ENCODE measurements around the gene GIT2.
"Not testable (repeated sequence)": the region's sequence is repeated elsewhere in the genome, so short reads cannot be mapped to it uniquely, and the experiment has no call there.

GIT2 gene

DNA sequence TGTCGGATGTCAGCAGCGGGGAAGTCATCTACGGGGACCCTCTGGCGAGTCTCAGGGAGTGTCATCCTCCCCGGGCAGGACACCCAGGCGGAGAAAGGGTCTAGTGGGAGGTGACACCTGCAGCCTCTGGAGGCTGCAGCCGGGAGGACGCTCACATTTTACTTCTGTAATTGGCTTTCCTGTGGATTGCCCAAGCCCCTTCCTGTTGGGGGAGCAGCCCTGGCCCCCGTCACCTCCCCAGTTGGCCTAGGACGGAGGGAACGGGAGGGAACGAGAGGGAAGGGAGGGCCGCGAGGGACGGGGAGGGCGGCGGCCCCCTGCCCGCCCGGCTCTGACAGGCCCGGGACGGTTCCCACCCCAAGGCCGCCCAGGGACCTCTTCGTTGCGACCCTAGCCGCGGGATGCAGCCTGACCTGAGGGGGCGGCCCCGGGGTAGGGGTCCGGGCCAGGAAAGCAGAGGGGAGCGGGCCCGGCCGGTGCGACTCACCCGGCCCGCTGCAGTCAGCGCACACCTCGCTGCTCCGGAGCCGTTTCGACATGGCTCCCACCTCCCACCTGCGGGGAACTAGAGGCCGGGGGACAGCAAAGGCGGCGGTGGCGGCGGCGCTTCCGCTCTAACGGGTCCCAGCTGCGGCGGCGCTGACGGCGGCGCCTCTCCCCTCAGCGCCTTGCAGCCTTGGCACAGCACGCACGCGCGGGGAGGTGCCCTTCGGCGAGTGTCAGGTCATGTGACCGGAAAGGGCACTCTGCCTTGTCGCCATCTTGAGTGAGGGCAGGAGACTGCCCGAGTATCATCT, at the start of gene GIT2:
Gene GIT2 (minus strand): TSS at position 683 of the 797 bp plus-strand sequence. CDS start 144 bp downstream, at position 539.
- peak; percentile 92 for DNase-seq

- DNase-seq: no peak
Observed at GRCh38 chr12:110042264-110042663, 46.1 kb upstream of the GIT2 start.

GRCh38 chr12:110039085-110039807, 43.1 kb upstream of the GIT2 start:
- peak; percentile 27 for DNase-seq

DNA sequence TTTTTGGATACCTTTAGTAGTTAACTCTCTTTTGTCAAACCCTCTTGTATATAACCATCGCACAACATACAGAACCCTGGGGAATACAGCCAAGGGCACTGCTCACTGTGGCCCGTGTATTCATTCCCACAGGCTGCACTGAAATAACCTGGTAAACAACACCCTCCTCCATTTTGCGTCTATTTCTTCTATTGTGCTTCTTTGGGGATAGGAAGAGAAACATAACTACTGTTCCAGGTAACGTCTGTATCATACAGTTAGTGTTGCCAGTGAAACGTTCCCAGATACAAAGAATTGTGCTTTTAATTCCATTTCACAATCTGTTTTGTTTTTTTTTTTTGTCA, 42.5 kb upstream of the GIT2 start:
- DNase-seq: no peak

- DNase-seq: no peak
Observed at GRCh38 chr12:110037315-110037714, 41.1 kb upstream of the GIT2 start.

DNA sequence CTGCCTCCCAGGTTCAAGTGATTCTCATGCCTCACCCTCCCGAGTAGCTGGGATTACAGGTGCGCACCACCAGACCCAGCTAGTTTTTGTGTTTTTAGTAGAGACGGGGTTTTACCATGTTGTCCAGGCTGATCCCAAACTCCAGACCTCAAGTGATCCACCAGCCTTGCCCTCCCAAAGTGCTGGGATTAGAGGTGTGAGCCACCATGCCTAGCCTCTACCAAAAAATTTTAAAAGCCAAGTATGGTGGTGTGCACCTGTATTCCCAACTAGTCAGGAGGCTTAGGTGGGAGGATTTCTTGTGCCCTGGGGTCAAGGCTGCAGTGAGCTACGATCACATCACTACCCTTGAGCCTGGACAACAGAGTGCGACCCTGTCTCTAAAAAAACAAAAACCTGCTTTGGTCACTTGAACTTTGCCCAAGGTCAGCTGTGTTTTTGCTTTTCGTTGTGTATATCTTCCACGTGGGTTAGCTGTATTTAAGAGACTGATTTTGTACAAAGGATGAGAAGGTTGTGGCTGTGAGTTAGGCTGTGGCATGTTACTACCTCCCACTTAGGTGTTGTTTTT, 39.5 kb upstream of the GIT2 start:
- no peak for DNase-seq

- no peak for DNase-seq
Observed at GRCh38 chr12:110033888-110034287, 37.7 kb upstream of the GIT2 start.

DNA sequence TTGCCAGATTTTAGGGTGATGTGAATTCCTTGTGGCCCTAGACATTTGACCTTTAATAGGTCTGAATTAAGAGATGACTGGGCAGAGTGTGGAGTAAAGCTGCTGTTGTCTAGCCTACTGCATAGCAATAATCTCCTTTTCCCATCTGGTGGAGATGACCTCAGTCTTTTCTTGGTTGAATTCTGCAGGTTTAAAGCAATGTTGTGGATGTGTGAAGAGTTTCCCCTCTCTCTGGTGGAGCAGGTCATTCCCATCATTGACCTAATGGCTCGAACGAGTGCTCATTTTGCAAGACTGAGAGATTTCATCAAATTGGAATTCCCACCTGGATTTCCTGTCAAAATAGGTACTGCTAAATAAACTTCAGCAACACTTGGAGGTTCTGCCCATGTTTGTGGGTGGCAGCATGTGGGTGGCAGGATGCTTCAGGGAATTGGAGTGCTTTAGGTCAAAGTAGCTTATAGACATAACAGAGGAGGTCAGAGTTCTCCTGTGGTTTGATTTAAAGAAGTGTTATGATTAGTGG, 33.2 kb upstream of the GIT2 start:
- DNase-seq: no peak

DNA sequence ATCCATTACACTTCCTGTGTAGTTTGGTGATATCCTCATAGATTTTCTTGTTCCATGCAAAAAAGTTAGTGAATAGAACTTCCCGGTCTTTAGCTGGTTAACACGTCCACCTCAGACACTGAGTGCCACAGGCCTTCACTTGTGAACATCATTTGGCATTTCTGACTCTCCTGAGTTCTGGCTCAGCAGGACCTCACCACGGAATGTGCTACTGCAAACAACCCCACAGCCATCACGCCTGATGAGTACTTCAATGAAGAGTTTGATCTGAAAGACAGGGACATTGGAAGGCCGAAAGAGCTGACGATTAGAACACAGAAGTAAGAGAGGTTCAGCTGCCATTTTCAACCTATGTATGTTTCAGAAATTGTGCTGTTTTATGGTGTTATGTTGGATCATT, 32.2 kb upstream of the GIT2 start:
- no peak for DNase-seq

DNA sequence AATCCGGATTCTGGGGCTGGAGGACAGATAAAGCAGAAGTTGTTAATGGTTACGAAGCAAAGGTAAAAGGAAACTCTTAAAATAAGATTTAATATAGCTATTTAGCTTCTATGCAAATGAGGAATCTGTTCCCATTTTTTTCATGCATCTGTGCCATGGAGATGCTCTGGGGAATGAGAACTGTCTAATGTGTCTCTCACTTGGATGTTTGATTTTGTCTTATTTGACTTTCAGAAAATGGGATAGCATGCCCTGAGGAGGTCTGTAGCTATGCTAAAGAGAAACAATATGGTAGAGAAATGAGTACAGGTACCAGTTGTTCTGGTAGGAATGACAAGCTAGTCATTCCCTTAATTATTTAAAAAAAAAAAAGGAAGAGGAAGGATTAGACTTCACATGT, 27.9 kb upstream of the GIT2 start:
- no peak for DNase-seq

- no peak for DNase-seq
Observed at GRCh38 chr12:110023059-110023980, 27.2 kb upstream of the GIT2 start.

- no peak for DNase-seq
Observed at GRCh38 chr12:110020956-110021355, 24.8 kb upstream of the GIT2 start.

DNA sequence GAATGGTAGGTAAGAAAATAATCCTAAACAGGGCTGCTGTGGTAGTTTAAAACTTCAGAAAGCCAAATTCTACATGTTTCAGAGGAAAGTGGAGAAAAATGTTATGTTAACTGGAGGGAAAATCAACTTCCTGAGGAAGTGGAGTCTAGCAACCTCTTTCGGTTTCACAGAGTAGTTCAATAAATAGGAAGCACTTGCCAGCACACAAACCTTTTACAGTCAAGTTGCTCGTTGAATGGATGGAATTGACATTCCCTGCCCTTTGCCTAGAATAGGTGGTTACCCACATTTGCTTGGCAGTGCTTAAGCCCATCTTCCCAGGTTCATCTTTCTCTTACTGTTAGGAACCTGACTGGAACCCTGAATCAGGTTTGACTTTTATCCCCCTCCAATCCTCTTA, 19.0 kb upstream of the GIT2 start:
- DNase-seq: no peak

DNA sequence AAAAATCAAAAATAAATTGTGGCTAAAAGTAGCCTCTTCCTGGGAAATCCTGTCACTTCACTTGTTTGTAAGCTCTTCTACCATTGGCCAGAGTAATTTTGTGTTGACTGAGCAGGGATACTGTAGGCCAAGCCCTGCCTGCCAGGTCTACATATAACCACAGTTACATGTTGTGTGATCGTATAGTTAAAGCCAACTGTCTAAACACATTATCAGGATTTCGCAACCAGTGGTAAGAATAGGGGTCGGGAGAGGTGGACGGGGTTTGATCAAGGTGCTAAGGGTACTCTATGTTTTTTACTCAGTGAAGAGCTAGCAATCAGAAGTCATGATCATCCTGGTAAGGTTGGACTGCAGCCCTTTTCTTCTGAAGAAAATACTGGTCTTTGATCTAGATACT, 16.5 kb upstream of the GIT2 start:
- DNase-seq: no peak

DNA sequence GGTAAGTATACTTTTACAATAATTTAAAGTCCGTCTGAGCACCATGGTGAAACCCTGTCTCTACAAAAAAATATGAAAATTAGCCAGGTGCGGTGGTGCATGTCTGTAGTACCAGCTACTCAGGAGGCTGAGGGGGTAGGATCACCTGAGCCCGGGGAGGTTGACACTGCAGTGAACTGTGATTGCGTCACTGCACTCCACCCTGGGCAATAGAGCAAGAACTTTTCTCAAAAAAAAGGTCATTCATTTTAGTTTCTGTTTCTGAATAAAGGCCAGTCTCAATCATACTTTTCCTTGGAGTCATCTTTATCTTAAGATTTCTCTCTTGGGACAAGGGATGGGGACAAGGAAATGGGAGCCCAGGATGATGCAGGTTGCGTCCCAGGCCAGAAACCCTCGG, 16.0 kb upstream of the GIT2 start:
- DNase-seq: peak; percentile 14

- peak; percentile 26 for DNase-seq
Observed at GRCh38 chr12:110010853-110011723, 14.9 kb upstream of the GIT2 start.

GRCh38 chr12:110008681-110009398, 12.7 kb upstream of the GIT2 start:
- not testable (repeated sequence) for DNase-seq

DNA sequence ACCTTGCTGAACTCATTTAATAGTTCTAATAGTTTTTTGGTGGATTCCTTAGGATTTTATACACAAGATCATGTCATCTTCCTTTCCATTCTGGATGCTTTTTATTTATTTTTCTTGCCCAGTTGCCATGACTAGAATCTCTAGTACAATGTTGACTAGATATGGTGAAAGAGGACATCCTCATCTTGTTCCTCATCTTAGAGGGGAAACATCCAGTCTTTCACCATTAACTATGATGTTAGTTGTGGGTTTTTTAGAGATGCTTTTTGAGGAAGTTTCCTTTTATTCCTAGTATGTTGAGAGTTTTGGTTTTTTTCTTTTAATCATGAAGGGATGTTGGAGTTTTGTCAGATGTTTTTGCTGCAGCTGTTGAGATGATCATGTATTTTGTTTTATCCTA, 11.7 kb upstream of the GIT2 start:
- DNase-seq: no peak

- DNase-seq: no peak
Observed at GRCh38 chr12:110006115-110006514, 9.9 kb upstream of the GIT2 start.

DNA sequence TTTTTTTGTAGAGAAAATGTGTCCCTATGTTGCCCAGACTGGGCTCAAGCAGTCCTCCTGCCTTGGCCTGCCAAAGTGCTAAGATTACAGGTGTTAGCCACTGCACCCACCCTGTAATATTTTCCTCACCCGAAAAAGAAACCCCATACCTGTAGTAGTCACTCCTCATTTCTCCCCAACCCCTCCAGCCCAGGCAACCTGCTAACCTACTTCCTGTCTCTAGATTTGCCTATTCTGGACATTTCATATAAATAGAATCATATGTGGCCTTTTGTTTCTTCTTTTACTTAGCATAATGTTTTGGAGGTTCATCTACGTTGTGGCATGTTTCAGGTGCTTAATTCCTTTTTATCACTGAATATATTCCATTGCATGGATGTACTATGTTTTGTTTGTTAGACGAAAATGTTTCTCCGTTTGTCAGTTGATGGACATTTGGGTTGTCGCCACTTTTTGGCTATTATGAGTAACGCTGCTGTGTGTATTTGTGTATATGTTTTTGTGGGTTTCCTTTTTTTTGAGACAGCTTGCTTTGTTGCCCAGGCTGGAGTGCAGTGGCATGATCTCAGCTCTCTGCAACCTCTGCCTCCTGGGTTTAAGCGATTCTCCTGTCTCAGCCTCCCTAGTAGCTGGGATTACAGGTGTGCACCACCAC, 9.3 kb upstream of the GIT2 start:
- DNase-seq: peak; percentile 22

GRCh38 chr12:110004598-110004997, 8.4 kb upstream of the GIT2 start:
- DNase-seq: no peak
